ENCODE results near the gene CCDC122. TPM values are rescaled to one million over a fixed set of nuclear protein-coding genes. Genes with fewer than 3 reads are reported as not detected.

CCDC122 gene
- total and polyA plus RNA-seq, 9 of the 15 experiments (the other 6 are each of a cell fraction or from before 2014, with no cell fraction given): not detected

DNA sequence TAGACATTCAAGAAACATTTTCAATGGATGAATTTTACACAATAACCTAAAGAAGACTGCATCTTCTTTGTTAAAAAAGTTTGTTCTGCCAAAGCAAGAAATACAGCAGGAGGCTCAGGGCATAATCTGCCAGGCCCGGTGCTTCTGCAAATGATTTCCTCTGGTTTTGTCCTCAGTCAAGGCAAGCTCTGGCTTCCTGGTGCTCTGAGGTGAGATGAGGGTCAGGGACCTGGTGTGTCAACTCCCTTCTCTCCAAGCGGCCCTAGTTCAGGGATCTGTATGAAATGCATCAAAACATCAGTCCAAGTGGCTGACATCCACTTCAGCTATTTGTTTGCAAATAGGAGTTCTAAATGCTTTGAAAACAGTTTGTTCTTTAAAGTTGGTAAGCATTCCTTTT lies 31.7 kb upstream of the CCDC122 start:
- H3K4me2 ChIP-seq (ENCODE audit: insufficient read depth, low read length): no peak overlapping the region
- no peaks in the 10 kb centered on the region for H3K9me3 ChIP-seq (replicated peaks; ENCODE audit: control insufficient read depth, insufficient read depth, low read depth, low read length)
- no peak for TF ChIP-seq ZC3H11A (IDR thresholded peaks at IDR 0.05; ENCODE audit: low read depth, low read length)
- TF ChIP-seq, protein P1, sequence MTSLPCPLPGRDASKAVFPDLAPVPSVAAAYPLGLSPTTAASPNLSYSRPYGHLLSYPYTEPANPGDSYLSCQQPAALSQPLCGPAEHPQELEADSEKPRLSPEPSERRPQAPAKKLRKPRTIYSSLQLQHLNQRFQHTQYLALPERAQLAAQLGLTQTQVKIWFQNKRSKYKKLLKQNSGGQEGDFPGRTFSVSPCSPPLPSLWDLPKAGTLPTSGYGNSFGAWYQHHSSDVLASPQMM (CRISPR knock-in tag; IDR thresholded peaks at IDR 0.05): no peak
- TF ChIP-seq, protein P2, sequence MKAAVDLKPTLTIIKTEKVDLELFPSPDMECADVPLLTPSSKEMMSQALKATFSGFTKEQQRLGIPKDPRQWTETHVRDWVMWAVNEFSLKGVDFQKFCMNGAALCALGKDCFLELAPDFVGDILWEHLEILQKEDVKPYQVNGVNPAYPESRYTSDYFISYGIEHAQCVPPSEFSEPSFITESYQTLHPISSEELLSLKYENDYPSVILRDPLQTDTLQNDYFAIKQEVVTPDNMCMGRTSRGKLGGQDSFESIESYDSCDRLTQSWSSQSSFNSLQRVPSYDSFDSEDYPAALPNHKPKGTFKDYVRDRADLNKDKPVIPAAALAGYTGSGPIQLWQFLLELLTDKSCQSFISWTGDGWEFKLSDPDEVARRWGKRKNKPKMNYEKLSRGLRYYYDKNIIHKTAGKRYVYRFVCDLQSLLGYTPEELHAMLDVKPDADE (conservative IDR thresholded peaks at IDR 0.05; ENCODE audit: control insufficient read depth, low read depth, low read length): no peak
- no peak for TF ChIP-seq POLR2B (IDR thresholded peaks at IDR 0.05; ENCODE audit: low read depth, partially characterized antibody)
- TF ChIP-seq XRCC4 (IDR thresholded peaks at IDR 0.05; ENCODE audit: extremely low read depth, insufficient read depth, insufficient read length): no peak
- no peak for TF ChIP-seq HMBOX1 (IDR thresholded peaks at IDR 0.05)
- TF ChIP-seq EHMT2 (IDR thresholded peaks at IDR 0.05): no peak
- no peak for TF ChIP-seq ZNF239 (CRISPR knock-in tag; IDR thresholded peaks at IDR 0.05)
- TF ChIP-seq NR2F6 (CRISPR knock-in tag; IDR thresholded peaks at IDR 0.05): no peak
- no peak for TF ChIP-seq ZC3H8 (IDR thresholded peaks at IDR 0.05)
- no peak for TF ChIP-seq DDX20 (tag; IDR thresholded peaks at IDR 0.05; ENCODE audit: low read depth)
- TF ChIP-seq ZNF583 (CRISPR knock-in tag; IDR thresholded peaks at IDR 0.05): no peak
- no TSS peak for BruUV-seq (replicated peaks)
- no peaks in the 10 kb centered on the region for H3K9me1 ChIP-seq (ENCODE audit: control insufficient read depth, insufficient read depth, low read length)
- intact Hi-C loops (cut with micrococcal nuclease): no loop called here
- no peak for ATAC-seq
- 0% methylated on average over 1 of the region's 2 CpGs for WGBS (ENCODE audit: insufficient coverage, low coverage, missing lambda C conversion rate)
- no peaks in the 10 kb centered on the region for H3K36me3 ChIP-seq (ENCODE audit: control insufficient read depth, insufficient read depth, low read length)
- H3K4me1 ChIP-seq (replicated peaks in 1 of 2; ENCODE audit: control insufficient read depth in 2 of 2, insufficient read depth in 2 of 2, low read length in 2 of 2): no peaks in the 10 kb centered on the region
- no peak overlapping the region for H3K27ac ChIP-seq (ENCODE audit: extremely low read depth, low read depth, low read length)
- no peak for FAIRE-seq
- H3K9ac ChIP-seq (ENCODE audit: insufficient read depth in 1 of 2, low read depth in 2 of 2, low read length in 2 of 2): no peak overlapping the region
- no peaks in the 10 kb centered on the region for H4K20me1 ChIP-seq (replicated peaks; ENCODE audit: control insufficient read depth, insufficient read depth, low read length)
- no peaks in the 10 kb centered on the region for H3K79me2 ChIP-seq (ENCODE audit: control insufficient read depth, insufficient read depth, low read length)
- DNase-seq (ENCODE audit: extremely low read depth in 1 of 4, low spot score in 3 of 4): no peak
- H2AFZ ChIP-seq (ENCODE audit: low read depth, low read length): no peak overlapping the region
- ChIA-PET POLR2A (interaction anchor here (0.6 to 1.0 kb wide), 2 partner anchors 10 to 532 kb away, joined by 3 read pairs; no protein-coding TSS in a partner anchor), CTCF (ENCODE audit: low intra/inter-chr PET ratio) (no interaction called here)
- in situ Hi-C loops (cut with MboI): loop anchor here (10.0 to 25.0 kb wide), 2 partner anchors 276 to 564 kb away; no protein-coding TSS in a partner anchor
- H3K27me3 ChIP-seq (ENCODE audit: control insufficient read depth in 2 of 2, insufficient read depth in 2 of 2, low read length in 2 of 2): no peaks in the 10 kb centered on the region; a peak in 1 of 5 replicates
- no peak overlapping the region for H3K4me3 ChIP-seq

Data from K562 (cell line).